ENCODE results near the gene PTGDR2. TPM values are rescaled to one million over a fixed set of nuclear protein-coding genes. Genes with fewer than 3 reads are reported as not detected.

The PTGDR2 gene
- polyA plus RNA-seq, 3 donors, result 0.22 to 0.81 TPM; not detected in 1

GRCh38 chr11:60863550-60864521 lies 8.1 kb upstream of the PTGDR2 start:
- 68 to 71% (median 69%) methylated on average over 16 of the region's 16 CpGs for WGBS, 3 donors
- H3K27ac ChIP-seq (ENCODE audit: low read depth, low read length), result no peak overlapping the region

DNA sequence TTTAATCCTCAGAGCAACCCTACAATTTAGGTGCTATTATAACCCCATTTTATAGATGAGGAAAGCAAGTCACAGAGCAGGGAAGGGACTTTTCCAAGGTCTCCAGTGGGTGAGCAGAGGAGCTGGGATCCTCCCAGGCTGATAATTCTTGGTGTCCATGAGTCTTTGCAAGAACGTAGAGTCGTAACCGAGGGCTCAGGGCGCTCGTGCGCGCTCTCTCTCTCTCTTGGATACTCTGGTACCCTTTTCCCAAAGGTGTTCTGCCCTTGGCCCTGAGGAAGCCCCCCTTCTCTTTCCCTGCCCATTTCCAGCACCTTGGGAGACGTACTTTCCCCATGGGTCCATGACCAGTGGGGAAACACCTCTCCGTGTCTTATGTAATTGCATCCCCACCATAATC lies 6.4 kb upstream of the PTGDR2 start:
- WGBS, 3 donors, result 86 to 96% (median 93%) methylated on average over 9 of the region's 9 CpGs
- H3K27ac ChIP-seq (ENCODE audit: low read depth, low read length), result no peak overlapping the region

- no peak overlapping the region for H3K27ac ChIP-seq (ENCODE audit: low read depth, low read length)
- WGBS, 3 donors, result 44 to 67% (median 44%) methylated on average over 7 of the region's 7 CpGs
These were observed 5.2 kb upstream of the PTGDR2 start for GRCh38 chr11:60860943-60861342.

GRCh38 chr11:60859616-60860250 lies 4.0 kb upstream of the PTGDR2 start:
- WGBS, 3 donors, result 90 to 93% (median 91%) methylated on average over 15 of the region's 15 CpGs
- no peak overlapping the region for H3K27ac ChIP-seq (ENCODE audit: low read depth, low read length)

DNA sequence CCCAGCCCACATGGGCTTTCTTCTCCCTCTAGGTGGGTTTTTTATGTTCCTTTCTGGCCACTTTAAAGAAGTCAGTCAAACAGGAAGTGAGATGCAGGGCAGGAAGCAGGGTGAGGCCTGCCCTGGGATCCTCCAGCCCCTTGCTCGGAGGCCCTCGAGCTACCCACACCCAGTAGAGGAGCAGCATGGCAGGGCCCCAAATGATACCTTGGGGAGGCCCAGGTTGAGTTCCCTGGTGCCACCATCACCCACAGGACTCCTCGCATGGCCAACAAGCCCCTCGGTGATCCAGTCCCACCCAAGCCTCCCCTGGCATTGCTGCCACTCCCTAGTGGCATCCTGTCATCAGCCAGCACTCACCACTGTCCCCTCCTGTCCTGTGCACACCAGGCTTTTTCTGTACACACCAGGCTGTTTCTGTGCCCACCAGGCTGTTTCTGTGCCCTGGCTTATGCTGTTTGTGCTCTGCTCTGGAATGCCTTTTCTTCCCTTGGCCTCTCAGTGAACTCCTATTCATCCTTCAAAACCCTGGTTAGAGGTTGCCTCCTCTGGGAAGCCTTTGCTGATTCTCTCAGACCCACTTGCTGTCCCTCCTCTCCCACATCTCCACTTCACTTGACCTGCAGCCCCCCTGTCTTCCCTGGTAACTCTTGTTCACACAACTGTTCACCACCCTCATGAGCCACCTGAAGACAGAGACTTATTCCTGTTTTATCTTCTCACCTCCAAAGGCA lies 3.1 kb upstream of the PTGDR2 start:
- 56 to 73% (median 66%) methylated on average over 4 of the region's 4 CpGs for WGBS, 3 donors

DNA sequence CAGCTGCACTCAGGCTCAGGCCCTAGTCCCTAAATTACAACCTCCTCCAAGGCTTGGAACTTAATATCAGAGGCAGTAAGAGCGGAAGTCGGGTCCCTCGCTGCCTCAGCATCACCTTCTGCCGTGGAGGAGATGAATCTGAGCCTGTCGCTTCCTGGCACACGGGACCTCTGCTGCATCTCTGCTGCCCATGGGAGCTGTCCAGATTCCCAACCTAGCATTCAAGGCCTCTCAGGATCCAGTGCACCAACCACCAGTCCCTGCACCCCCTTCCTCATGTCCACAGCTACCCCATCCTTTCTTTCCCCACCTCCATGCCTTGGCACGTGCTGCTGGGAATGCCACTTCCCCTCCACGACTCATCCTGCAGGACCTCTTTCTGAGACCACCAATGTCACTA lies 2.5 kb upstream of the PTGDR2 start:
- no peak overlapping the region for H3K27ac ChIP-seq (ENCODE audit: low read depth, low read length)

More for the DNA sequence above, 3.1 kb upstream of the PTGDR2 start:
- H3K27ac ChIP-seq (ENCODE audit: low read depth, low read length), result no peak overlapping the region

GRCh38 chr11:60857378-60858232 lies 1.9 kb upstream of the PTGDR2 start:
- 78 to 90% (median 83%) methylated on average over 5 of the region's 5 CpGs for WGBS, 3 donors
- H3K27ac ChIP-seq (ENCODE audit: low read depth, low read length), result no peak overlapping the region

More for the DNA sequence above, 2.5 kb upstream of the PTGDR2 start:
- 78 to 84% (median 81%) methylated on average over 8 of the region's 8 CpGs for WGBS, 3 donors

DNA sequence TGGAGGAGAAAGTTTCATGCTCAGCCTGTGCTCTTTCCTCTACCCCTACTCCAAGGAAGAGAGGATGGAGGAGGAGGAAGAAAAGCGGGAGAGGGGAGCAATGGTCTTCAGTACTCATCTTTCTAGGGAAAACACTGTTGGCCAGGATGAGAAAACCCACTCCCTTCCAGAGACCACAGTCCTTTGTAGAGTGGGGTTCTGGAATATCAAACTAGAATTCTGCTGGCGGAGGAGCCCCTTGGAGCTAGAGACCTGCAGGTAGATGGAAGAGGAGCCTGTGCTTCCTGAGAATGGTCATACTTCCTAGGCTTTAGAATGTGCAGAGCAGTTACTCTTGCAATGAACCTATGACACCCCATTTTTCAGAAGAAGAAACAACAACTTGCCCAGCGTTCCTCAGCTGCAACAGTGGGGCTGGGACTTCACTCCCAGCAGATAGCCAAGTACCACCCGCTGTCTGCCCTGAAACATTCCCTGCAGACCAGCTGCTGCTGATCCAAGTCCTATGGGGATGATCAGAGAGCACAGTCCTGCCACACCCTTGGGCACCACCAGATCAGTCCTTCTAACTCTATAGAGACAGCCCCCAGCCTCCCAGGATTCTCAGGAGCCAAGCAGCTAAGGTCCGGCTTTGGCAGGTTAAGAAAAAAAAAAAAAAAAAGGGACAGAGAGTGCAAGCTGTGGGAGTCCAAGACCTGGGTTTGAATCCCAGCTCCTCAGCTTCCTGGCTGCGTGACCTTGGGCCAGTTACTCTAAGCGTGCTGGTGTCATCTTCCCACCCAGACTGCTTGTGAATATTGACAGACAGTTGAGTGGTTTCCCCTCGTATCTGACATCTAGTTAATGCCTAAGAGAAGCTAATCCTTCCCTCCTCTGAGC lies 664 bp downstream of the PTGDR2 start:
- H3K27ac ChIP-seq (ENCODE audit: low read depth, low read length), result no peak overlapping the region
- 45 to 65% (median 54%) methylated on average over 8 of the region's 8 CpGs for WGBS, 3 donors

DNA sequence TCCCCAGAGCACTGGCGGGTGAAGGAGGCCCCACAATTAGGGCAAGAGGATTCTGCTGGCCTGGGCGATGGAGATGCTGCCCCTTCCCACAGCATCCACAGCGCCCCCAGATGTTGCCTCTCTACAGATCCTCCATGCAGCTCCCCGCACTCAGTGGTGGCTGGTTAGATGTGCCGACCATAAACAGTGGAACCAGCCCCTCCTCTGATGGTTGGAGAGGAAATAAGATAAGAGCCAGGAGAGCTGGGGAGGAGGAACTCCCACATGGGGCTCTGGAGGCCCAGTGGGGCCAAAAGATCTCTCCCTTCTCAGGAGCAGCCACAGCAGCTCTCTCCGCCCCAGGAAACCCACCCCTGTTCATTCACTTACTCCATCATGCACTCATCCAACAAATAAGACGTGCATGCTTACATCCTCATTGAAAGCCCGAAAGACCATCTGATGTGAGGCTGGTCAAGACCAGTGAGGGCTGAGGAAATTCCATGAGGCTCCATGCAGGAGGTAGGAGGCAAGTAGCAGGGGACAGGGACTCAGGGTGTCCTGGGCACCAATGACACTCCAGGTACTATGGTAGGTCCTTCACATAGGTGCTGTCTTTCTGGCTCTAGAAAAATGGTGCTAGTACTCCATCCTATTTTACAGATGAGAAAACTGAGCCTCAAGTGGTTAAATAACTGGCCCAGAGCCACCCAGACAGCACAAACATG lies 1.5 kb downstream of the PTGDR2 start:
- 51 to 79% (median 71%) methylated on average over 8 of the region's 8 CpGs for WGBS, 3 donors
- H3K27ac ChIP-seq (ENCODE audit: low read depth, low read length), result no peak overlapping the region

DNA sequence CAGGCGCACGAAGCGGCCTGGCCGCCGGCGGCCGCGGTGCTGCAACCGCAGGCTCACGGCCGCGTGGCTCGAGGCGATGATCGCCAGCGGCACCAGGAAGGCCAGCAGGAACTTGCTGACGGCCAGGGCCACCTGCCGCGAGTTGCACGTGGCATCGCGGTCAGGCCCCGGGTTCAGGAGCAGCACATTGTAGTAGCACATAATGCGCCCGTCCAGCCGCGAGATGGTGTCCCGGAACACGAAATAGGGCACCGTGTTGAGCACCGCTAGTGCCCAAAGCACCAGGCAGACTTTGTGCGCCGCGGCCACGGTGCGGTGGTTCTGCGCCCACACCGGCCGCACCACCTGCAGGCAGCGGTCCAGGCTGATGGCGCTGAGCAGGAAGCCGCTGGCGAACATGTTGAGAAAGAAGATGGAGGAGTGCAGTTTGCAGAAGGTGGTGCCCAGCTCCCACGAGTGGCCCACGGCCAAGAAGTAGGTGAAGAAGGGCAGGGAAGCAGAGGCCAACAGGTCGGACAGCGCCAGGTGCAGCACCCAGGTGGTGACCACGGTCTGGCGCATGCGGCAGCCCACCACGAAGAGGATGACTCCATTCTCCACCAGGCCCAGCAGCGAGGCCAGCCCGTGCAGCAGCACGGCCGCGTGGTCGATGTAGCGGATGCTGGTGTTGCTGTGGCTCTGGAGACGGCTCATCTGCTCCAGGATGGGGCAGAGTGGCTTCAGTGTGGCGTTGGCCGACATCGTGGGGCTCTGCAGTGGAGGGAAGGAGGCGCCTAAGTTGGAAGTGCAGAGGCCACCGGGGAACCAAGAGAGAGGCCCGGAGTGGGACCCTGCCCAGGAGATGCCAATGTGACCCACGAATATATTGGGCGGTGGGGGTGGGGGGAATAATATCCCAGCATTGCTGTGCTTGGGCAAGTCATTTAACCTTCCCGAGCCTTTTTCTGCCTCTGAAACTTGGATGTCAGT lies 2.5 kb downstream of the PTGDR2 start:
- no peak overlapping the region for H3K27ac ChIP-seq (ENCODE audit: low read depth, low read length)
- WGBS, 3 donors, result 79 to 91% (median 87%) methylated on average over 67 to 68 of the region's 68 CpGs

GRCh38 chr11:60852117-60852981 lies 3.4 kb downstream of the PTGDR2 start:
- H3K27ac ChIP-seq (ENCODE audit: low read depth, low read length), result no peak overlapping the region
- WGBS, 3 donors, result 20 to 71% (median 69%) methylated on average over 74 to 78 of the region's 78 CpGs

DNA sequence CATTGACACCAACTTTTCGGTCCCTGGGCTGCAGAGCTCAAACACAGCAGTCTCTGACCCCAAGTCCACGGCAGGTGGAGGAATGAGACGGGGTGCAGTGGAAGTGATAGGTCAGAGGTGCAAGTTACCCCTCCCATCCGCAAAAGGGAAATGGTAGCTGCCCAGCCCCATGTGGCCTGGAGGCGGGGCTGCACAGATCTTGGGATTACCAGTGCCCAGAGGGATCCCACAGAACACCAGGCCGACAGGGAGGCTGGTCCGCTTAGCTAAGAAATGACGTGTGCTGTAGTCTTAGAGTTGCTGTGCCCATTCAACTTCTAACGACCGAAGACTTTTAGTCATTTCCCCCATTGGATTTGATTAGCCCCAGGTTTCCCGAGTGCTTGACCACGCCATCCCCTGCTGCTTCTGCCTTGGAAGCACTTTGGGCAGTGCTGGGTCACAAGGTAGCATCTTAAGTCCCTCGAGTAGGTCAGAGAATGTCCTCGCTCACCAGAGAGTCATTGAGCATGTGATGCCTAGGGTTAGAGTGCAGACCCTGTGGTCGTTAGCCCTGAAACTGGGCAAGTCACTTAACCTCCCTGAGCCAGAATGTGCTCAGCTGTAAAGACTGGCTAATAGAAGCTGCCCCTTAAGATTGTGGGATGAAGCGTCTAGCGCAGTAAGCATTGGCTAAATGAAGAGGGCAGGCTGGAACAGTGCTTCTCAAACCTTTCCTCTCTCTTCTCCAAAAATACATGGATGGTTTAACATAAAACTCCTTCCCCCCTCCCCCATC lies 4.2 kb downstream of the PTGDR2 start:
- 90 to 92% (median 90%) methylated on average over 17 of the region's 17 CpGs for WGBS, 3 donors
- H3K27ac ChIP-seq (ENCODE audit: low read depth, low read length), result no peak overlapping the region

GRCh38 chr11:60849641-60850520 lies 5.9 kb downstream of the PTGDR2 start:
- no peak overlapping the region for H3K27ac ChIP-seq (ENCODE audit: low read depth, low read length)
- 89 to 92% (median 89%) methylated on average over 29 of the region's 29 CpGs for WGBS, 3 donors
